HepG2 (cell line): ENCODE data around the gene PC. TPM values are rescaled to one million over a fixed set of nuclear protein-coding genes. Genes with fewer than 3 reads are reported as not detected.
A peak's percentile ranks its signal among the peaks of the same experiment; 100 is the strongest.

Experiments
- AKNA ChIP-seq: sonication (generic); formaldehyde crosslinking; IDR thresholded peaks from 2 replicates; pipeline ENCODE4 v1.4.0; 2020; ENCODE audit warnings: missing genetic modification reagents, borderline replicate concordance
- BORCS8-MEF2B ChIP-seq: sonication (generic); formaldehyde crosslinking; IDR thresholded peaks from 2 replicates; pipeline ENCODE4 v1.8.0; 2022; ENCODE audit warnings: mild to moderate bottlenecking, missing genetic modification reagents
- CENPT ChIP-seq: sonication (generic); formaldehyde crosslinking; IDR thresholded peaks from 2 replicates; pipeline ENCODE4 v1.8.0; 2022; ENCODE audit warnings: low read depth, mild to moderate bottlenecking, moderate library complexity, missing genetic modification reagents
- GLI4 ChIP-seq: sonication (generic); formaldehyde crosslinking; IDR thresholded peaks from 2 replicates; pipeline ENCODE4 v1.5.1; 2020; ENCODE audit warnings: missing genetic modification reagents, mild to moderate bottlenecking, moderate library complexity, borderline replicate concordance
- JUND ChIP-seq: sonication (generic); formaldehyde crosslinking; IDR thresholded peaks from 2 replicates; pipeline ENCODE4 v1.8.0; 2022; ENCODE audit warnings: mild to moderate bottlenecking, missing genetic modification reagents
- MEIS2 ChIP-seq: sonication (generic); formaldehyde crosslinking; IDR thresholded peaks from 2 replicates; pipeline ENCODE4 v1.9.0; 2021; ENCODE audit warnings: mild to moderate bottlenecking, missing genetic modification reagents
- NR1H2 ChIP-seq: sonication (generic); formaldehyde crosslinking; IDR thresholded peaks from 2 replicates; pipeline ENCODE4 v1.8.1; 2022; ENCODE audit warnings: low read depth, missing genetic modification reagents, borderline replicate concordance
- POGZ ChIP-seq: sonication (generic); formaldehyde crosslinking; IDR thresholded peaks from 2 replicates; pipeline ENCODE4 v1.4.0; 2020; ENCODE audit warnings: mild to moderate bottlenecking, missing genetic modification reagents
- PPARG ChIP-seq: conservative IDR thresholded peaks from 2 replicates; pipeline ENCODE4 v1.6.1; 2016; ENCODE audit warnings: missing biosample characterization, missing genetic modification reagents
- RARG ChIP-seq: sonication (generic); formaldehyde crosslinking; IDR thresholded peaks from 2 replicates; pipeline ENCODE4 v1.4.0; 2020; ENCODE audit warnings: low read depth, mild to moderate bottlenecking, missing genetic modification reagents
- RFXANK ChIP-seq: IDR thresholded peaks from 2 replicates; pipeline ENCODE4 v1.6.1; 2016
- SMARCC2 ChIP-seq: fragments of 450-650 bp; IDR thresholded peaks from 2 replicates; pipeline ENCODE4 v1.6.1; 2017; ENCODE audit warnings: antibody characterized with exemption, mild to moderate bottlenecking
- SUZ12 ChIP-seq: fragments of 150-350 bp; IDR thresholded peaks from 2 replicates; pipeline ENCODE4 v1.6.1; 2014; ENCODE audit warnings: low read depth, low read length
- TBL1XR1 ChIP-seq: fragments of 150-350 bp; IDR thresholded peaks from 2 replicates; pipeline ENCODE4 v1.6.1; 2014; ENCODE audit warnings: borderline replicate concordance, low read length; ENCODE audit not compliant: partially characterized antibody
- TBP ChIP-seq: sonication (generic); formaldehyde crosslinking; IDR thresholded peaks from 2 replicates; pipeline ENCODE4 v1.5.0; 2020; ENCODE audit warnings: missing genetic modification reagents
- TRAFD1 ChIP-seq: sonication (generic); formaldehyde crosslinking; IDR thresholded peaks from 2 replicates; pipeline ENCODE4 v1.5.1; 2020; ENCODE audit warnings: missing genetic modification reagents, mild to moderate bottlenecking, borderline replicate concordance
- ZMAT5 ChIP-seq: sonication (generic); formaldehyde crosslinking; IDR thresholded peaks from 2 replicates; pipeline ENCODE4 v1.5.0; 2020; ENCODE audit warnings: mild to moderate bottlenecking, low read depth, missing genetic modification reagents, borderline replicate concordance
- ZNF234 ChIP-seq: sonication (generic); formaldehyde crosslinking; conservative IDR thresholded peaks from 2 replicates; pipeline ENCODE4 v1.5.1; 2020; ENCODE audit warnings: mild to moderate bottlenecking, missing genetic modification reagents
- ZNF263 ChIP-seq: sonication (generic); formaldehyde crosslinking; IDR thresholded peaks from 2 replicates; pipeline ENCODE4 v1.4.0; 2020; ENCODE audit warnings: missing genetic modification reagents
- ZNF383 ChIP-seq: sonication (generic); formaldehyde crosslinking; IDR thresholded peaks from 2 replicates; pipeline ENCODE4 v1.4.0; 2020; ENCODE audit warnings: missing genetic modification reagents, mild to moderate bottlenecking, borderline replicate concordance
- polyA plus RNA-seq, 8 experiments: library from polyadenylated mRNA; depleted of rRNA in 3 of 8; stranded (reverse) in 7 of 8; unstranded in 1 of 8; fragments of >200 nt; fragmentation: Illumina TruSeq in 4 of 8; extraction: Trizol in 4 of 8; gene quantifications; 2 replicates each; pipeline versions ENCODE4 v1.2.1 to v1.2.3, GENCODE V29; 2011 to 2016; ENCODE audit warnings: low read depth in 4 of 8, missing spikeins in 1 of 8, mixed read lengths in 1 of 8; ENCODE audit not compliant: insufficient read depth in 1 of 8
- total RNA-seq, 5 experiments: library from RNA; depleted of rRNA; stranded (reverse); fragments of >200 nt; fragmentation: Illumina TruSeq; extraction: Trizol; gene quantifications; 2 replicates each; pipeline ENCODE4 v1.2.3, GENCODE V29; 2016; ENCODE audit warnings: low read depth in 1 of 5
- TF ChIP-seq, protein P1 (sequence below): sonication (generic); formaldehyde crosslinking; conservative IDR thresholded peaks from 2 replicates; pipeline ENCODE4 v1.4.0; 2020; ENCODE audit warnings: mild to moderate bottlenecking, missing genetic modification reagents, moderate library complexity

The PC gene
- total and polyA plus RNA-seq, 2 of the 13 experiments (the other 11 are each of a cell fraction or from before 2014, with no cell fraction given): 29.0 to 39.0 TPM

DNA sequence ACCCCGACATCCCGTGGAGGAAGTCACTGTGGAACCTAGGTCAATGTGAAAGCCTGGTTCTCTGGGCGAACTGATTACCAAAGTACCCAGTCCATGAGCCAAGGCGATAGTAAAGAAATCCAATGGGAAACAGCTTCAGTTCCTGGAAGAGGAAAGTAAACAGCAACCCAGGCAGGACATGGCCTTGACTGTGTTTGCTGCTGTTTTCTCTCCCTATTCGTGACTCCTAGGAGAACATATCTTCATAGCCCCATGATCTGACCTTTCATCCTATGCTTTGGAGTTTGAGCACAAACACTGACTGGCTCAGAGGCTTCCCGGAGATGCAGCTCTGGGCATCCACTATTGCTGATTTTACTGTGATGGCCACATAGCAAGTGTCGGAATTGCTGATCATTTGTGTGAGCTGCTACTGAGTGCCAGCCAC, 56.2 kb downstream of the PC start (continued):
- TF ChIP-seq, protein P1, sequence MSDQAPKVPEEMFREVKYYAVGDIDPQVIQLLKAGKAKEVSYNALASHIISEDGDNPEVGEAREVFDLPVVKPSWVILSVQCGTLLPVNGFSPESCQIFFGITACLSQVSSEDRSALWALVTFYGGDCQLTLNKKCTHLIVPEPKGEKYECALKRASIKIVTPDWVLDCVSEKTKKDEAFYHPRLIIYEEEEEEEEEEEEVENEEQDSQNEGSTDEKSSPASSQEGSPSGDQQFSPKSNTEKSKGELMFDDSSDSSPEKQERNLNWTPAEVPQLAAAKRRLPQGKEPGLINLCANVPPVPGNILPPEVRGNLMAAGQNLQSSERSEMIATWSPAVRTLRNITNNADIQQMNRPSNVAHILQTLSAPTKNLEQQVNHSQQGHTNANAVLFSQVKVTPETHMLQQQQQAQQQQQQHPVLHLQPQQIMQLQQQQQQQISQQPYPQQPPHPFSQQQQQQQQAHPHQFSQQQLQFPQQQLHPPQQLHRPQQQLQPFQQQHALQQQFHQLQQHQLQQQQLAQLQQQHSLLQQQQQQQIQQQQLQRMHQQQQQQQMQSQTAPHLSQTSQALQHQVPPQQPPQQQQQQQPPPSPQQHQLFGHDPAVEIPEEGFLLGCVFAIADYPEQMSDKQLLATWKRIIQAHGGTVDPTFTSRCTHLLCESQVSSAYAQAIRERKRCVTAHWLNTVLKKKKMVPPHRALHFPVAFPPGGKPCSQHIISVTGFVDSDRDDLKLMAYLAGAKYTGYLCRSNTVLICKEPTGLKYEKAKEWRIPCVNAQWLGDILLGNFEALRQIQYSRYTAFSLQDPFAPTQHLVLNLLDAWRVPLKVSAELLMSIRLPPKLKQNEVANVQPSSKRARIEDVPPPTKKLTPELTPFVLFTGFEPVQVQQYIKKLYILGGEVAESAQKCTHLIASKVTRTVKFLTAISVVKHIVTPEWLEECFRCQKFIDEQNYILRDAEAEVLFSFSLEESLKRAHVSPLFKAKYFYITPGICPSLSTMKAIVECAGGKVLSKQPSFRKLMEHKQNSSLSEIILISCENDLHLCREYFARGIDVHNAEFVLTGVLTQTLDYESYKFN (CRISPR knock-in tag): peak; percentile 96
- no peak for TF ChIP-seq SUZ12
- no peak for TF ChIP-seq RARG (CRISPR knock-in tag)
- no peak for TF ChIP-seq JUND (CRISPR knock-in tag)
- TF ChIP-seq TBP (CRISPR knock-in tag): no peak
- no peak for TF ChIP-seq CENPT (CRISPR knock-in tag)
- no peak for TF ChIP-seq GLI4
- TF ChIP-seq ZNF263 (CRISPR knock-in tag): peak; percentile 28; the same call in 1 of the 2 replicates
- TF ChIP-seq MEIS2 (CRISPR knock-in tag): no peak; the same call in 1 of the 2 replicates
- no peak for TF ChIP-seq AKNA
- no peak for TF ChIP-seq SMARCC2
- TF ChIP-seq POGZ: peak; percentile 88
- TF ChIP-seq TRAFD1 (CRISPR knock-in tag): no peak
- no peak for TF ChIP-seq ZNF234 (CRISPR knock-in tag)
- TF ChIP-seq NR1H2 (CRISPR knock-in tag): no peak
- TF ChIP-seq TBL1XR1: peak; percentile 98
- no peak for TF ChIP-seq RFXANK
- TF ChIP-seq PPARG (CRISPR knock-in tag): peak; percentile 96
- TF ChIP-seq BORCS8-MEF2B (CRISPR knock-in tag): 0 out of 2 replicates have a peak, but pooled peaks have one; percentile 32
- no peak for TF ChIP-seq ZMAT5 (CRISPR knock-in tag)
- TF ChIP-seq ZNF383 (CRISPR knock-in tag): no peak
